AG04450 (cell line): Measurements from ENCODE around the gene GPC4. TPM values are rescaled to one million over a fixed set of nuclear protein-coding genes. Genes with fewer than 3 reads are reported as not detected.

Experiments
- CTCF ChIA-PET: fragments of 300-600, 350-600 bp; formaldehyde crosslinking; extraction: SDS; loops from one replicate; lab custom pipeline; 2022; ENCODE audit warnings: antibody characterized with exemption, inconsistent platforms; lab: Charles Lee
- POLR2A ChIA-PET: fragments of 350-600 bp; formaldehyde crosslinking; extraction: SDS; loops from one replicate; lab custom pipeline; 2021; ENCODE audit warnings: antibody characterized with exemption, inconsistent platforms; lab: Yijun Ruan, JAX
- DNase-seq: peaks from one replicate; pipeline ENCODE4 v3.0.0-alpha.2; 2011; ENCODE audit warnings: low read depth, low spot score
- H3K27ac ChIP-seq: one replicate; pipeline ENCODE4 v1.5.1; 2012; ENCODE audit warnings: low read depth, low read length, control low read depth
- H3K27me3 ChIP-seq: one replicate; pipeline ENCODE4 v1.6.0; 2012; ENCODE audit warnings: low read length; ENCODE audit not compliant: control insufficient read depth, insufficient read depth
- H3K4me3 ChIP-seq: 2 replicates; pipeline ENCODE4 v1.5.1; 2011; ENCODE audit warnings: mild to moderate bottlenecking, low read depth, low read length, control low read depth
- H3K9me3 ChIP-seq: 2 replicates; pipeline ENCODE4 v1.5.1; 2012; ENCODE audit warnings: low read length; ENCODE audit not compliant: control insufficient read depth, insufficient read depth
- CTCF ChIP-seq: IDR thresholded peaks from 2 replicates; pipeline ENCODE4 v1.5.1; 2011; ENCODE audit warnings: low read depth, low read length, control low read depth, inconsistent platforms
- polyA plus RNA-seq: library from polyadenylated mRNA; depleted of rRNA; stranded (reverse); fragments of >200 nt; gene quantifications from 2 replicates; pipeline ENCODE4 v1.2.3, GENCODE V29; 2011

The GPC4 gene
- polyA plus RNA-seq, 1 experiment: 0.04 TPM

- no peak for TF ChIP-seq CTCF
- H3K27me3 ChIP-seq: no peaks in the 10 kb centered on the region
- H3K9me3 ChIP-seq: no peaks in the 10 kb centered on the region
- no peak for DNase-seq
- POLR2A ChIA-PET: no interaction called here
- H3K4me3 ChIP-seq: no peak overlapping the region
- CTCF ChIA-PET: no interaction called here
- no peak overlapping the region for H3K27ac ChIP-seq
These were observed 55.8 kb downstream of the GPC4 start for GRCh38 chrX:133359466-133359865.

DNA sequence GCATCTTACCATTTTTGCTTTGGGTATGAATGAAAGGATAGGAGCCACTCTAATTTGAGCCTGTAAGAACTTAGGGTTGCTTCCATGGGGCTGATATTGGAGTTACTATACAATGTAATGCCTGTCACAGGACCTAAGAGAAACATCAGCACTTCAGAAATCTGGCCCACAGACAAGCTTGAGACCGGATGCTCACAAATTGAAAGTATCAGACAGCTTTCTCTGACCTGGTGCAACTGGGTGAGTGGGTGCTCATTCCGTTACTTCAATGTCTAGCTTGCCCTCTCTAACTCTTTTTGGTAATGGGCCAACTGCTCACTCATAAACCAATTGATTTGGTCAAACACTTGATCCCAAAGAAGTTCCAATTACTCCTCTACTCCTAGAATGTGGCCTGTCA lies 62.1 kb downstream of the GPC4 start:
- Histone ChIP-seq H3K27ac (no peak overlapping the region), H3K9me3 (no peaks in the 10 kb centered on the region), H3K4me3 (no peak overlapping the region), H3K27me3 (no peaks in the 10 kb centered on the region)
- no peak for DNase-seq
- TF ChIP-seq CTCF: no peak
- ChIA-PET CTCF (no interaction called here), POLR2A (no interaction called here)

DNA sequence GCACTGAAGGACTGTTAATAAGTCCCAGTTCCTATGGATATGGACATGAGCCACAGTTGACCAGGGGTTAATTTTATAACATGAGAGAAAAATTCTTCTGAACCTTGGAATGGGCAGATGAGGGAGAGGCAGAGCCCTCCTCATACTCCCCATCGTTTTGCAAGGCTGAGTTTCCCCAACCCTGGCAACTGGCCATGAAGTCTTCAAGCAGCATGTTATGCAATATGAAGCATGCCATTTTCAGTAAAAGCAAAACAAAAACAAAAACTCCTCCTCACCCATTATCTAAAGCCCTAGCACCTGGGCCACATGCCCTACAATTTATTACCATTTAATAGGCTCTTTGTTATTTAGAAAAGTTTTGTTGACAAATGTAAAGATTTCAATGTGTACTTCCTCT lies 64.5 kb downstream of the GPC4 start:
- POLR2A ChIA-PET: no interaction called here
- Histone ChIP-seq H3K4me3 (no peak overlapping the region), H3K27ac (no peak overlapping the region), H3K27me3 (no peaks in the 10 kb centered on the region), H3K9me3 (no peaks in the 10 kb centered on the region)
- no peak for DNase-seq
- CTCF ChIA-PET: no interaction called here
- TF ChIP-seq CTCF: no peak

DNA sequence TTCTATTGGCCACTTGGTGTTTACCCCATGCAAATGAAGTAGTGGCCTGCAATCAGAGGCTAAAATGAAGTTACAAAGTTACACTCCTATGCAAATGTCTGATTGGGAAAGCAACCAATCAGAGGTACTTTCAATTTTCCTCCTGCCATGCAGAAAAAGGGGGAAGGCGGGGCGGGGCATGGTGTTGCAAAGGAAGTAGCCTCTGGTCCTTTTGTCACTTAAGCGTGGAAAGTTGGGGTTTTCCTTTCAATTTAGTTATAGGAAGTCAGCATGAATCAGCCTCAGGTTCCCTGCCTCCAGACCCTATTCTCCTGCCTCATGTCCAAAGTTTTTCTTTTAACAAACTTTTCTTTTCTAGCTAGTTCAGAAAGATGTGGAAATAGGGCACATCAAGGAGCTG lies 69.3 kb downstream of the GPC4 start:
- no peak overlapping the region for H3K4me3 ChIP-seq
- no peaks in the 10 kb centered on the region for H3K27me3 ChIP-seq
- ChIA-PET POLR2A (no interaction called here), CTCF (no interaction called here)
- no peaks in the 10 kb centered on the region for H3K9me3 ChIP-seq
- no peak for TF ChIP-seq CTCF
- no peak for DNase-seq
- H3K27ac ChIP-seq: no peak overlapping the region

DNA sequence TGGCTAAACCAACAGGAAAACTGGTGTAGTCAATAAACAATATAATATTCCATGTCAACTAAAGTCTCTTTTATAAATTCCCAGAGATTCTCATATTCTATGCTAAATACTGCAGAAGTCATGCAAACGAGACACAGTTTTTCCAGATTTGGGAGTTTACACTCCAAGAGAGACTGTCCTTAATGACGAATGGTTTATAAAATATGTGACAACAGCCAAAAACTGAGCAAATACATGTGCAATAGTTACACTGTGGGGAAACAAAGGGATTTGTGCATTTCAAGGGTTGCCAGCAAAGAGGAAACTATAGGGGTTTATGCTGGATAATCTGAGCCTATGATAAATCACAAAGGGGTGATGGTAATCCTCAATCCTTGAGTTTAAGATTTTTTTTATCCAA lies 75.7 kb downstream of the GPC4 start:
- no peak for TF ChIP-seq CTCF
- no peak for DNase-seq
- no peak overlapping the region for H3K4me3 ChIP-seq
- CTCF ChIA-PET: no interaction called here
- H3K9me3 ChIP-seq: no peaks in the 10 kb centered on the region
- no peaks in the 10 kb centered on the region for H3K27me3 ChIP-seq
- H3K27ac ChIP-seq: no peak overlapping the region
- POLR2A ChIA-PET: no interaction called here
